Activated T-helper 17 cell treated with anti-CD3 and anti-CD28 coated beads, Interleukin-2, amount 50 U/mL, for 72 hours (primary cell): ENCODE data around the gene TNFRSF6B. TPM values are rescaled to one million over a fixed set of nuclear protein-coding genes. Genes with fewer than 3 reads are reported as not detected.

Experiments used
- ATAC-seq: fragments of 150-1000 bp; cut with Tn5 transposase; replicated peaks from 2 replicates; pipeline ENCODE4 v1.10.0; 2021; ENCODE audit warnings: mild to moderate bottlenecking, moderate library complexity
- H3K27ac Mint-ChIP-seq: one replicate; pipeline ENCODE4 v1.8.0; 2022; ENCODE audit warnings: mixed read lengths
- H3K27me3 Mint-ChIP-seq: one replicate; pipeline ENCODE4 v1.8.0; 2022; ENCODE audit warnings: mixed read lengths
- H3K36me3 Mint-ChIP-seq: one replicate; pipeline ENCODE4 v1.8.0; 2022; ENCODE audit warnings: low read depth, mild to moderate bottlenecking, mixed read lengths
- H3K4me1 Mint-ChIP-seq: one replicate; pipeline ENCODE4 v1.8.0; 2022; ENCODE audit warnings: mixed read lengths
- H3K4me3 Mint-ChIP-seq: one replicate; pipeline ENCODE4 v1.8.0; 2022; ENCODE audit warnings: mild to moderate bottlenecking, mixed read lengths
- H3K9me3 Mint-ChIP-seq: one replicate; pipeline ENCODE4 v1.8.0; 2022; ENCODE audit warnings: mixed read lengths
- total RNA-seq, 2 donors: library from RNA; stranded (reverse); gene quantifications; one replicate each; pipeline ENCODE4 v1.2.3, GENCODE V29; 2022

TNFRSF6B gene
- total RNA-seq, 2 donors from 2014 or later = not detected

DNA sequence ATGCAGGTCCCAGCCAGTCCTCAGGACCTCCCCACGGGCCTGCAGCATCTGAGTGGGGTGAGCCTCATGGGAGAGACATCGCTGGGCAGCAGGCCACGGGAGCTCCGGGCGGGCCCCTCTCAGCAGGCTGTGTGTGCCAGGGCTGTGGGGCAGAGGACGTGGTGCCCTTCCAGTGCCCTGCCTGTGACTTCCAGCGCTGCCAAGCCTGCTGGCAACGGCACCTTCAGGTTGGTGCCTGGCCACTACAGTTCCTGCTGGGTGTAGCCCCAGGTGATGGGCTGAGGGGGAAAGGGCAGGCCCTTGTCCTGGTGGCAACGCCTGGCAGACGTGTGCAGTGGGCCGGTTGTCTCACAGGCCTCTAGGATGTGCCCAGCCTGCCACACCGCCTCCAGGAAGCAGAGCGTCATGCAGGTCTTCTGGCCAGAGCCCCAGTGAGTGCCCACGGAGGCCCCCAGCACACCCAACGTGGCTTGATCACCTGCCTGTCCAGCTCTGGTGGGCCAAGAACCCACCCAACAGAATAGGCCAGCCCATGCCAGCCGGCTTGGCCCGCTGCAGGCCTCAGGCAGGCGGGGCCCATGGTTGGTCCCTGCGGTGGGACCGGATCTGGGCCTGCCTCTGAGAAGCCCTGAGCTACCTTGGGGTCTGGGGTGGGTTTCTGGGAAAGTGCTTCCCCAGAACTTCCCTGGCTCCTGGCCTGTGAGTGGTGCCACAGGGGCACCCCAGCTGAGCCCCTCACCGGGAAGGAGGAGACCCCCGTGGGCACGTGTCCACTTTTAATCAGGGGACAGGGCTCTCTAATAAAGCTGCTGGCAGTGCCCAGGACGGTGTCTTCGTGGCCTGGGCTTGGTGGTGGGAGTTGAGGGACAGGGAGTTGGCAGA, 787 bp upstream of the TNFRSF6B start:
- no peaks in the 10 kb centered on the region for H3K27me3 Mint-ChIP-seq
- H3K4me1 Mint-ChIP-seq = peaks cover 4% of the 10 kb centered on the region
- no peak for ATAC-seq
- H3K9me3 Mint-ChIP-seq = no peaks in the 10 kb centered on the region
- H3K27ac Mint-ChIP-seq = no peak overlapping the region
- H3K4me3 Mint-ChIP-seq = peak overlapping the region; percentile 39
- H3K36me3 Mint-ChIP-seq = peaks cover 16% of the 10 kb centered on the region

DNA sequence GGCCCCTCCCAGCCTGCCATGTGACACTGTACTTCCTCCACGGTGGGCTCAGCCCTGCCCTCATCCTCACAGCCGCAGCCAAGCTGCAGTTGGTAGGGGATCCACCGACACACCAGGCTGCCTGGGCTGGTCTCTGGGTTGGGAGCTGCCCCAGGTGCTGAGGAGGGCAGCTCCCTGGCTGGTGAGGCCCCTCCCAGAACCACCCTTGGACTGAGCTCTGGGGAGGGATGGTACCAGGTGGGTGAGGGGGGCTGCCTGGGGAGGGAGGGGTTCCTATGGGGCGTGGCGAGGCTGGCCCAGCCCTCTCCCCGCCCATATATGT, 185 bp upstream of the TNFRSF6B start:
- Mint-ChIP-seq H3K27ac (no peak overlapping the region), H3K4me1 (peaks cover 3% of the 10 kb centered on the region), H3K4me3 (peak overlapping the region; percentile 39), H3K36me3 (peaks cover 15% of the 10 kb centered on the region), H3K9me3 (no peaks in the 10 kb centered on the region), H3K27me3 (no peaks in the 10 kb centered on the region)
- no peak for ATAC-seq

DNA sequence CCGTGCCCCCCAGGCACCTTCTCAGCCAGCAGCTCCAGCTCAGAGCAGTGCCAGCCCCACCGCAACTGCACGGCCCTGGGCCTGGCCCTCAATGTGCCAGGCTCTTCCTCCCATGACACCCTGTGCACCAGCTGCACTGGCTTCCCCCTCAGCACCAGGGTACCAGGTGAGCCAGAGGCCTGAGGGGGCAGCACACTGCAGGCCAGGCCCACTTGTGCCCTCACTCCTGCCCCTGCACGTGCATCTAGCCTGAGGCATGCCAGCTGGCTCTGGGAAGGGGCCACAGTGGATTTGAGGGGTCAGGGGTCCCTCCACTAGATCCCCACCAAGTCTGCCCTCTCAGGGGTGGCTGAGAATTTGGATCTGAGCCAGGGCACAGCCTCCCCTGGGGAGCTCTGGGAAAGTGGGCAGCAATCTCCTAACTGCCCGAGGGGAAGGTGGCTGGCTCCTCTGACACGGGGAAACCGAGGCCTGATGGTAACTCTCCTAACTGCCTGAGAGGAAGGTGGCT, 960 bp downstream of the TNFRSF6B start:
- H3K9me3 Mint-ChIP-seq = no peaks in the 10 kb centered on the region
- peak overlapping the region; percentile 33 for H3K27ac Mint-ChIP-seq
- no peaks in the 10 kb centered on the region for H3K27me3 Mint-ChIP-seq
- H3K4me1 Mint-ChIP-seq = no peaks in the 10 kb centered on the region
- no peak for ATAC-seq
- peaks cover 10% of the 10 kb centered on the region for H3K36me3 Mint-ChIP-seq
- H3K4me3 Mint-ChIP-seq = peak overlapping the region; percentile 39

DNA sequence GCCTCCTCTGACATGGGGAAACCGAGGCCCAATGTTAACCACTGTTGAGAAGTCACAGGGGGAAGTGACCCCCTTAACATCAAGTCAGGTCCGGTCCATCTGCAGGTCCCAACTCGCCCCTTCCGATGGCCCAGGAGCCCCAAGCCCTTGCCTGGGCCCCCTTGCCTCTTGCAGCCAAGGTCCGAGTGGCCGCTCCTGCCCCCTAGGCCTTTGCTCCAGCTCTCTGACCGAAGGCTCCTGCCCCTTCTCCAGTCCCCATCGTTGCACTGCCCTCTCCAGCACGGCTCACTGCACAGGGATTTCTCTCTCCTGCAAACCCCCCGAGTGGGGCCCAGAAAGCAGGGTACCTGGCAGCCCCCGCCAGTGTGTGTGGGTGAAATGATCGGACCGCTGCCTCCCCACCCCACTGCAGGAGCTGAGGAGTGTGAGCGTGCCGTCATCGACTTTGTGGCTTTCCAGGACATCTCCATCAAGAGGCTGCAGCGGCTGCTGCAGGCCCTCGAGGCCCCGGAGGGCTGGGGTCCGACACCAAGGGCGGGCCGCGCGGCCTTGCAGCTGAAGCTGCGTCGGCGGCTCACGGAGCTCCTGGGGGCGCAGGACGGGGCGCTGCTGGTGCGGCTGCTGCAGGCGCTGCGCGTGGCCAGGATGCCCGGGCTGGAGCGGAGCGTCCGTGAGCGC, 1.6 kb downstream of the TNFRSF6B start:
- Mint-ChIP-seq H3K4me1 (no peaks in the 10 kb centered on the region), H3K36me3 (peaks cover 10% of the 10 kb centered on the region), H3K4me3 (no peak overlapping the region), H3K9me3 (no peaks in the 10 kb centered on the region), H3K27me3 (no peaks in the 10 kb centered on the region), H3K27ac (no peak overlapping the region)
- ATAC-seq = no peak

DNA sequence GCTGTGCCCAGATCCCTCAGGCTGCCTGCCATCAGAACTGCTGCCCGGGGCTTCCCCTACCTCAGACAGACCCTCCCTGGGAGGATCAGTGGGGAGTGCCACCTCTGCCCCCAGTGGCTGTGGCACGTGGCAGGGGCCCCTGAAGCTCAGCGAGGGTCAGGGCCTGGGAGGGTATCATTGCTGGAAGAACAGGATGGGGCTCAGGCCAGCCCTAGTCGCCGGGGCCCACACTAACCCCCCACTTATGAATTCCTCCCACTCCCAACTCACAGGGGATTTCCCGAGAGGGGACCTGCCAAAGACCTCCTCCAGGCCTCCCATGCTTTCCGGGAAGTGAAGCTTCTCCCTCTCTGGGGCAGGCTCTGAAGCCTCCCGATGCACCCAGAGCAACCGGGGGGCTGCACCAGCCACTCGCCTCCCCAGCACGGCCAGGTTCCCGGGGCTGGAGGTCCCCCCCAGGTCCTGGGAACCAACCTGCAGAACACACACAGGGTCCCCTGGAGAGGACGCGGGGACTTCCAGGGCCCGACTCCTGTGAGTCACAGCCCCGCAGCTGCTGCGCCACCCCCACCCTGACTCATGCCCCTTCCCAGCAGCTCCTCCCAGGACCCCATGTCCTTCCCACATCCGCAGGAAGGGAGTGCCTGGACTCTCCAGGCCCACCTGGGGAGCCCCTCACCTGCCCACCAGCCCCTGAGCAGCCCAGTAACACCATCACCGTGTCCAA, 2.5 kb downstream of the TNFRSF6B start:
- Mint-ChIP-seq H3K36me3 (peaks cover 11% of the 10 kb centered on the region), H3K4me3 (peak overlapping the region; percentile 54), H3K4me1 (no peaks in the 10 kb centered on the region), H3K27ac (peak overlapping the region; percentile 82), H3K9me3 (no peaks in the 10 kb centered on the region), H3K27me3 (no peaks in the 10 kb centered on the region)
- ATAC-seq = peak; percentile 88

DNA sequence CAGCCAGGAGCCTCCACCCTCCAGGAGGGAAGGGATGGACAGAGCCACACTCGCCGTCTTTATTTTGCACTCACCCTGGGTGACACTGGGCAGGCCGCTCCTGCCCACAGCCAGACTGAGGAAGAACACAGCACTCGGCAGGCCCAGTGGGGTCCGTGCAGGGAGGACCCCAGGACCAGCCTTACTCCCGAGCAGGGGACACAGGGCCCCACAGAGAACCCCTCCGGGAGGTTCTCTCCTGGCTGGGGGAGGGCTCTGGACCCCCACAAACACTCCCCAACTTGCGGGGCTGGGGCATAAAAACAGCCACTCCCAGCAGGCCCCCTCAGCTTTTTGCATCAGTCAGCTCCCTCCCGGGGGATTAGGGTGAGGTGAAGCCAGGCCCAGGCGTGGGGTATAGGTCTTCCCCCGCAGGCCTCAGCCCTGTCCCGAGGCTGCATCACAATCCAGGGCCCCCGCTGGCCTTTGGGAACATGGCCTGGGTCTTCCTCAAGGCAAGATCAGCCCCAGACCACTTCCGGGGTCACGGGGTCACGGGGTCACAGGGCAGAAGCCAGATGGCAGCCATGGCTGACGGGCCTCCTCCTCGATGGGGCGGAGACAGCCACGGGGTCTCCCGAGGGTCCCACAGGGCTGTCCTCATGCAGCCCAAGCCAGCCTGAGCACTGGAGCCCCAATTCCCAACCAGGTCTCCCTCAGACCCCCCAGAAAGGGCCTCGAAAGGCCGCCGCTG, 3.2 kb downstream of the TNFRSF6B start:
- H3K4me1 Mint-ChIP-seq = no peaks in the 10 kb centered on the region
- H3K27me3 Mint-ChIP-seq = no peaks in the 10 kb centered on the region
- peak overlapping the region; percentile 54 for H3K4me3 Mint-ChIP-seq

DNA sequence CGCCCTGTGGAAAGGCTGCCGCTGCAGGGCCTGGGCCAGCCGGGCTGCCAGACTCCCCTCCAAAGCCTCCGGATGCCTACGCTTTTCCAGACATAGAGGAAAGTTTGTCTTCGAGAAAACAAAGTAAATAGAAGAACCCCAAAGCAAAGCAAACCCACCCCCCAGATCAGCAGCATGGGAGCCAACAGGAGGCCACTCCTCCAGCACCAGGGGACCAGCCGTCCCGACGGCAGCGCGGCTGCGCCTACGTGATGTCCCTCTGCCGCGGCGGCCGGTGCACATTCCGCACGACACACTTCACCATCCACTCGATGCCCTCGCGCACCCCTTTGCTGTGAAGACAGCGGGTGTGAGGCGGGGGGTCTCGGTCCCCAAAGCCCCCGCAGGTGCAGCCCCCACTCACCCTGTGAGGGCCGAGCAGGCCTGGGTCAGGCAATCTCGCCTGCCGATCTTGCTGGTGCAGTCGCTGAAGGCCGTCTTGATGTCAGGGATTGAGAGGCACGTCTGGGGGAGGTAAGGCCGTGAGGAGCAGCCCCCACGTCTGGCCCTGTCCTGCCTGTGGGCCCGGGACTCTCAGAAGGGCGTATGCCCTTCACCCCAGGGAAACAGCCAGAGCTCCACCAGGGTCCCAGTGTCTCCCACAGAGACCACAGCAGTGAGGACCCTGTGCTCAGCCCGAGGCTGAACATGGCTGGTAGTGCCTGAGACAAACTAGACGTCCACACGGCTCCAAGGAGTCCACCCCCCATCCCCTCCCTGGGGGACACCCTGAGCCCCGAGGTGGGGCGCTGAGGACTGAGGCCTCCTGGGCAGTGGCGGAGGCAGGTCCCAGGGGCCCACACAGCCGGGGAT, 4.0 kb downstream of the TNFRSF6B start:
- no peak for ATAC-seq
- H3K27me3 Mint-ChIP-seq = no peaks in the 10 kb centered on the region
- no peak overlapping the region for H3K27ac Mint-ChIP-seq
- H3K36me3 Mint-ChIP-seq = peaks cover 19% of the 10 kb centered on the region
- H3K4me3 Mint-ChIP-seq = no peak overlapping the region
- H3K9me3 Mint-ChIP-seq = no peaks in the 10 kb centered on the region
- H3K4me1 Mint-ChIP-seq = no peaks in the 10 kb centered on the region

More for the DNA sequence above, 3.2 kb downstream of the TNFRSF6B start:
- Mint-ChIP-seq H3K9me3 (no peaks in the 10 kb centered on the region), H3K27ac (peak overlapping the region; percentile 82), H3K36me3 (peaks cover 12% of the 10 kb centered on the region)
- no peak for ATAC-seq

DNA sequence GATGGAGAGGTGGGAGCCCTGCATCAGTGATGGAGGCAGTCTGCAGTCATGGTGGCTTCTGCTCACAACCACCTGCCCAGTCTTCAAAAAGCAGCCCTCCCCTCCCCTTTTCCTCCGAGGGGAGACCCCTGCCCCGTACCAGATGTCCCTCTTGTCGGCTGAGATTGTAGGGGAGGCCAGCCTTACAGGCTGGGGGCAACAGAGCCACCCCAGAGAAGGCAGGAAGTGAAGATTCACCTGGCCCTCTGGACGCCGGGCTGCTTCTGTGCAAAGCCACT, 4.5 kb downstream of the TNFRSF6B start:
- no peaks in the 10 kb centered on the region for H3K9me3 Mint-ChIP-seq
- H3K27me3 Mint-ChIP-seq = no peaks in the 10 kb centered on the region
- peak overlapping the region; percentile 25 for H3K27ac Mint-ChIP-seq
- no peaks in the 10 kb centered on the region for H3K4me1 Mint-ChIP-seq
- H3K36me3 Mint-ChIP-seq = peaks cover 23% of the 10 kb centered on the region
- no peak for ATAC-seq
- H3K4me3 Mint-ChIP-seq = no peak overlapping the region

DNA sequence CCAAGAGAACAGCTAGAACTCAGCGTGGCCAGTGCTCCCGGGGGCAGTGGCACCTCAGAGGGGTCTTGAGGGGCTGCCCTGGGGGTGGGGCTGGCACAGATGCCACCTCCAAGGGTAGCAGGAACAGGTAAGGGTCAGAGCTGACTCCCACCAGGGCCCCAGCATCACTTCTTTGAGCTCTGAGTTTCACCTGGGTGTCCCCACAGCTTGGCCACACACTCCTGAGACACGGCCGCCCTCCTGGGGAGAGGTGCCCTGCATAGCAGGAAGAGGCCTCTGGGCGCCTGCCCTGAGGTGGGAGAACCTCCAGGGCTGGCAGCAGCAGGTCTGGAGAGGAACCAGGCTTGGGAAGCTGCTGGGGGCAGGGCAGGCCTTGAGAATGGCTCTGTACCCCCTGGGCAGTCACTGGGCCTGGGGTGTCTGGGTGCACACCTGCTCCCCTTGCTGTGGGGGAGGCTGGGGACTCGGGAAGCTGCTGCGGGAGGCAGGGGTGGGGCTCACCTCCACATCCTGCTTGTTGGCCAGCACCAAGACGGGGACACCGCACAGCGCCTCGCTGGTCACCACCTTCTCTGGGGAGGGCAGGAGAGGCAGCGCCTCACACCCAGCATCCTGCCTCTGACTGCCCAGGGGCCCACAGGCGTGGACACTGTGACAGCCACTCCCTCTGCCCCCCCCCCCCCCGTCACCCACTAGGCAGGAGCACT, 5.0 kb downstream of the TNFRSF6B start:
- ATAC-seq = no peak
- Mint-ChIP-seq H3K4me3 (no peak overlapping the region), H3K4me1 (no peaks in the 10 kb centered on the region), H3K27me3 (no peaks in the 10 kb centered on the region), H3K9me3 (no peaks in the 10 kb centered on the region), H3K36me3 (peaks cover 28% of the 10 kb centered on the region), H3K27ac (peak overlapping the region; percentile 25)

DNA sequence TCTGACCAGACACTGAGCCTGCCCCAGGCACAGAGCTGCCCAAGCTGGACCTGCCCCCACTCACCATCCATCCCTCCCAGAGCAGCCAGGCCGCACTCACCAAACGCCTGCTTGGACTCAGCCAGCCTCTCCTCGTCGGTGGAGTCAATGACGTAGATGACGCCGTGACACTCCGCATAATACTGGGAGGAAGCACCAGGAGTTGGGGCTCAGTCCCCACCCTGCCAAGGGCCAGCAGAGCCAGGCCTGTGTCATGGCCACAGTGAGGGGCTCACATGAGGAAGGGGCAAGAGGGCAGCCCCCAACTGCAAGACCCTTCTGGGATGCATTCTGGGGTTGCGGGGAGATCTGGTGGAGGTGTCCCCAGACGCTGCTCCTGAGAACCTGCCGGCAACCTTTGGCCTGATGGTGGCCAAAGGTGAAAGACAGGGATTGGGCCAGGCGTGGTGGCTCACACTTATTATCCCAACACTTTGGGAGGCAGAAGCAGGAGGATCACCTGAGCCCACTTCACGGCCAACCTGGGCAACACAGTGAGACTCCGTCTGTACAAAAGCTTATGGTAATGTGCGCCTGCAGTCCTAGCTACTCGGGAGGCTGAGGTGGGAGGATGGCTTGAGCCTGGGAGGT, 5.7 kb downstream of the TNFRSF6B start:
- no peak for ATAC-seq
- H3K27me3 Mint-ChIP-seq = no peaks in the 10 kb centered on the region
- H3K4me1 Mint-ChIP-seq = no peaks in the 10 kb centered on the region
- H3K4me3 Mint-ChIP-seq = no peak overlapping the region
- peak overlapping the region; percentile 36 for H3K27ac Mint-ChIP-seq
- H3K36me3 Mint-ChIP-seq = peaks cover 35% of the 10 kb centered on the region
- no peaks in the 10 kb centered on the region for H3K9me3 Mint-ChIP-seq

DNA sequence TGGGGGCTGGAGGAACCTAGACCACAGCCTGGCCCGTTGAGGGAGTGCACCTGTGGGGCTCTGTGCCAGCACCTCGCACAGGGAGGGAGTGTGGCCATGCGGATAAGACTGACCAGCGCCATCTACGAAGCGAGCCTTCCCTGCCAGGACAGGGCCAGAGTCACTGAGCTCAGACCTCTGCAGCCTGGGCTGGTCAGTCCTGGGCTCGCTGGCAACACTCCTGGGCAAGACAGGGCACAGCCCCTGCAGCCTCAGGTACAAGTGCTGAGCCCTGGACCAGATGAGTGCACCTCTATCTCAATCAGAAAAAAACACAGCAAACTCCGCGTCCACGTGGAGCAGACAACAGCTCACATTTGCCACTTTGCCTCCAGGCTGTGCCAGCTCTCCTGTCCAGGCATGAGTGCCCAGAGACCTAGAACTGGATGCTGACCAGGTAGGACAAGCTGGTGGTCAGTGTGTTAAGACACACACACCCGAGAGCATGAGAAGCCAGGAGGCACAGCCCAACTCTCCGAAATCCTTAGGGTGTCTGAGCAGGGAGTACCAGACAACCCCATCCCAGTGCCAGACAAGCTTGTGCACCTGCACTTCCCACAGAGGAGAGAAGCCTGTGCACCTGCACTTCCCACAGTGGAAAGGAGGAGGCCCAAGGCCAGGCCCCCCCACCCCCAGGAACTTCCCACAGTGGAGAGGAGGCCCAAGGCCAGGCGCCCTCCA, 6.5 kb downstream of the TNFRSF6B start:
- peaks cover 35% of the 10 kb centered on the region for H3K36me3 Mint-ChIP-seq
- H3K4me1 Mint-ChIP-seq = no peaks in the 10 kb centered on the region
- ATAC-seq = no peak
- H3K4me3 Mint-ChIP-seq = no peak overlapping the region
- H3K9me3 Mint-ChIP-seq = no peaks in the 10 kb centered on the region
- no peaks in the 10 kb centered on the region for H3K27me3 Mint-ChIP-seq
- peak overlapping the region; percentile 36 for H3K27ac Mint-ChIP-seq

DNA sequence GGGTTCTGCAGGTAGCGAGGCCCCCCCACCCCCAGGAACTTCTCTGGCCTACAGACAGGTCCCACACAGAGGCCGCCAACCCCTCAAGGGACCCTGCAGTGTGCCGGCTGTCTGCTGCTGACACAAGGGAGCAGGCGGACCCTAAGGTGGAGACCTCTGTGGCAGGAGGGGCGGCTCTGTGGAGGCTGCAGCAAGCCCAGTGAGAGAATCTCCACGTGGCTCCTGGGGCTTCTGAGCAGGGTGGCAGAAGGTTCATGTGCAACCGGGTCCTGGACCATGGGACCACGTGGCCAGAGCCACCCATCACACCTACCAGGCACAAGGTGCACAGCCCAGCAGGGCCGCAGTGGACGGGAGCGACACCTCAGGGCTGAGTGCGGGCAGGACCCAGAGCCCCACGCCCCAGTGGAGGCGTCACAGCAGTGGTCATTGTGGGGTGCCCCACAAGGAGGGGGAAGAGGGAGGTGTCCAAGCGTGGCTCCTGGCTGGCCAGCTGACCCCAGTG, 7.1 kb downstream of the TNFRSF6B start:
- Mint-ChIP-seq H3K27me3 (no peaks in the 10 kb centered on the region), H3K4me3 (no peak overlapping the region), H3K27ac (no peak overlapping the region), H3K36me3 (peaks cover 38% of the 10 kb centered on the region), H3K9me3 (no peaks in the 10 kb centered on the region), H3K4me1 (peaks cover under 1% of the 10 kb centered on the region)
- ATAC-seq = no peak
